ENCODE data around the gene GJA5.

Gene GJA5

DNA sequence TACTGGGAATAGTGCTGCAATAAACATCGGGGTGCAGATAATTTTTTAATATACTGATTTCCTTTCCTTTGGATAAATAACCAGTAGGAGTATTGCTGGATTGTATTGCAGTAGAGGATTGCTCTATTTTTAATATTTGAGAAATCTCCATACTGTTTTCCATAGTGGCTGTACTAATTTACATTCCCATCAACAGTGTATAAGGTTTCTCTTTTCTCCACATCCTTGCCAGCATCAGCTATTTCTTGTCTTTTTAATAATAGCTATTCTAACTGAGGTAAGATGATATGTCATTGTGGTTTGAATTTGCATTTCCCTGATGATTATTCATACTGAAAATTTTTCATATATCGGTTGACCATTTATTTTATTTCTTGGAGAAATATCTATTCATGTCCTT, 31.1 kb downstream of the GJA5 start:
- no peaks in the 10 kb centered on the region for H3K9me3 ChIP-seq (ENCODE audit: control insufficient read depth, insufficient read depth, low read length)
- H3K36me3 ChIP-seq (ENCODE audit: control insufficient read depth, insufficient read depth, low read length), result no peaks in the 10 kb centered on the region
- H3K4me1 ChIP-seq (ENCODE audit: control insufficient read depth, insufficient read depth, low read length), result peaks cover 2% of the 10 kb centered on the region; the same call in 1 of the 2 replicates
- H3K27me3 ChIP-seq (ENCODE audit: control insufficient read depth, insufficient read depth, low read length), result no peaks in the 10 kb centered on the region
- no peak overlapping the region for H3K4me3 ChIP-seq (ENCODE audit: low read length)
- no CpG with 5 or more reads among the region's 2 CpGs for WGBS (ENCODE audit: insufficient coverage, insufficient read length)
- no peak overlapping the region for H3K27ac ChIP-seq (ENCODE audit: low read length)
- DNase-seq (ENCODE audit: low read depth, low spot score), result no peak

DNA sequence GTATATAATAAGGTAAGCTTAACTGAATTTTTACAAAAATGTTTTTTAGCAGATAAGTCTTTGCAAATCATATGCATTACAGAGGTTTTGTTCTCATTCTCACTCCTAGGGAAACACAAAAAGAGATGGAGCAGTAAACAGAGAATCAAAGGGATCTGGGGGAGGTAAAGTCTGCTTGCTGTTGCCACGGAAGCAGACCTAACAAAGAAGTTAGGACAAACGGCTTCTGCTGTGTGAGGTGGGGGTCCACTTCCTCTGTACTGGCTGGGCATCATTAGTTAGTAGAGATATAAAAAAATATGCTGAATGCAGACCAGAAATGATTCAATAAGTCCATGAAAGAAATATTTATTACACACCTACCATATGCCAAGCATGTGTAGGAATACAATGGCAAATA, 34.2 kb downstream of the GJA5 start:
- no peak overlapping the region for H3K4me3 ChIP-seq (ENCODE audit: low read length)
- no peaks in the 10 kb centered on the region for H3K27me3 ChIP-seq (ENCODE audit: control insufficient read depth, insufficient read depth, low read length)
- H3K36me3 ChIP-seq (ENCODE audit: control insufficient read depth, insufficient read depth, low read length), result no peaks in the 10 kb centered on the region
- peaks cover 4% of the 10 kb centered on the region; the same call in 1 of the 2 replicates for H3K4me1 ChIP-seq (ENCODE audit: control insufficient read depth, insufficient read depth, low read length)
- H3K9me3 ChIP-seq (ENCODE audit: control insufficient read depth, insufficient read depth, low read length), result no peaks in the 10 kb centered on the region
- no peak for DNase-seq (ENCODE audit: low read depth, low spot score)
- H3K27ac ChIP-seq (ENCODE audit: low read length), result no peak overlapping the region
- no CpG with 5 or more reads among the region's 2 CpGs for WGBS (ENCODE audit: insufficient coverage, insufficient read length)

DNA sequence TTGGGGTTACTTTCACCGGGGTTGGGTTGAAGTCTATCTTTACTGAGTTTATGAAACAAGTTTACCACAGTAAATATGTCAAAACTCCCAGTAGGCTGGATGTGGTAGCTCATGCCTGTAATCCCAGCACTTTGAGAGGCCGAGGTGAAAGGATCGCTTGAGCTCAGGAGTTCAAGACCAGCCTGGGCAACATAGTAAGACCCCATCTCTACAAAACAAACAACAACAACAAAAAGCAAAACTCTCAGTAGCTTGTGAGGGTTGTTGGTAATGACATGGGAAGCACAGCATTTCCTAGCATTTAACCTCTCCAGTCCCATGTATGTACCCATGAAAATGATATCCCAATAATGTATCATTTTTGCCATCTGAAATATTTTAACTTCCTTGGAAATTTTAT, 34.7 kb downstream of the GJA5 start:
- DNase-seq (ENCODE audit: low read depth, low spot score), result no peak
- no CpG with 5 or more reads among the region's 3 CpGs for WGBS (ENCODE audit: insufficient coverage, insufficient read length)
- H3K4me3 ChIP-seq (ENCODE audit: low read length), result no peak overlapping the region
- peaks cover 4% of the 10 kb centered on the region; the same call in 1 of the 2 replicates for H3K4me1 ChIP-seq (ENCODE audit: control insufficient read depth, insufficient read depth, low read length)
- no peaks in the 10 kb centered on the region for H3K27me3 ChIP-seq (ENCODE audit: control insufficient read depth, insufficient read depth, low read length)
- no peaks in the 10 kb centered on the region for H3K9me3 ChIP-seq (ENCODE audit: control insufficient read depth, insufficient read depth, low read length)
- H3K27ac ChIP-seq (ENCODE audit: low read length), result no peak overlapping the region
- no peaks in the 10 kb centered on the region for H3K36me3 ChIP-seq (ENCODE audit: control insufficient read depth, insufficient read depth, low read length)

DNA sequence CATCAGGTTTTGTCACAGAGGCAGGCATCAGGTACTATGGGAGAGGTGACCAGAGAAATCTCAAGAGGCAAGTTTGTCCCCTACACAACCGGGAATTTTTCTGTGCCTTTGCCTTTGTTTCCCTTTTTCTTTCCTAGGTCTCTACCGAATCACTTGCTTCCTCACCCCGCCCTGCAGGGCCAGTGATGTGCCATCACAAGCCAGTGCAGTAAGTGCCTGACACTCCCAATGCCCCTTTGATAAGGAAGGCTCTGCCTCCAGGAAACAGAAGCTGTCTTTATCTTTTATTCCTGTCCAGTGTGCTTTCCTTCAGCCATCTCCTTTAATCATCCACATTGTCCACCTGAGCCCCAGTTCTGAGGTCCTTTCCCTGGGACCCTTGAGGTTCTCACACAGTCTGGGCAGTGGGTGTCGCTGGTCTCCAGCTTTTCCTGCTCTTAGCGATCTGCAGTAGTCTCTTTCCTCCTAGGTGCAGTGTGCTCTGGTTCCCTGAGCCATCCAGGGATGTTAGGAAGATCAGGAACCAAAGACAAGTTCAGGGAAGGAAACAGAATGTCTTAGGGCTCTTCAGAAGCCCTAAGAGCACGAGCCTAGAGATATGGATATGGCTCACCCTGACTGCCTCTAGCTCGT, 36.6 kb downstream of the GJA5 start:
- Histone ChIP-seq H3K36me3 (ENCODE audit: control insufficient read depth, insufficient read depth, low read length) (no peaks in the 10 kb centered on the region), H3K4me1 (ENCODE audit: control insufficient read depth, insufficient read depth, low read length) (peaks cover 4% of the 10 kb centered on the region; the same call in 1 of the 2 replicates), H3K9me3 (ENCODE audit: control insufficient read depth, insufficient read depth, low read length) (no peaks in the 10 kb centered on the region; the same call in 1 of the 2 replicates), H3K27ac (ENCODE audit: low read length) (no peak overlapping the region), H3K4me3 (ENCODE audit: low read length) (no peak overlapping the region), H3K27me3 (ENCODE audit: control insufficient read depth, insufficient read depth, low read length) (no peaks in the 10 kb centered on the region)
- no CpG with 5 or more reads among the region's 7 CpGs for WGBS (ENCODE audit: insufficient coverage, insufficient read length)
- DNase-seq (ENCODE audit: low read depth, low spot score), result peak; percentile 60

DNA sequence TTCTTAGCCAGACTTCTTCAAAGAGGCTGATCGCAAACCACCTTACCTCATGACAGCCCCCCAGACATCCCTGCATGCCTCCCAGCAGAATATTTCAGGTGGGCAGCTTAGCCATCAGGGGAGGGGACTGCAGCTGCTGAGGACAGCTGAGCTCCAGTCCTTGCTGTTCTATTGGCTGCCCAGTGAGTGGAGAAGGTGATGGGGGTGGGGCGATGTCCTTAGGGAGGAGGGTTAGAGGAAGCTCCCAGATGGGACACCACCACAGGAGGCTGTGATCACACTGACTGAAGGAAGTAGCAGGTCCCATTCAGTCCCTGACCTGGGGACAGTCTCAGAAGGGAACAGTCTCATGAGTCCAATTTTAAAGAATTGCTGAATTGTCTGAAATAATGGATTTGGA, 38.3 kb downstream of the GJA5 start:
- H3K27ac ChIP-seq (ENCODE audit: low read length), result no peak overlapping the region
- H3K4me3 ChIP-seq (ENCODE audit: low read length), result no peak overlapping the region
- H3K36me3 ChIP-seq (ENCODE audit: control insufficient read depth, insufficient read depth, low read length), result no peaks in the 10 kb centered on the region
- WGBS (ENCODE audit: insufficient coverage, insufficient read length), result no CpG with 5 or more reads among the region's 2 CpGs
- no peaks in the 10 kb centered on the region; the same call in 1 of the 2 replicates for H3K9me3 ChIP-seq (ENCODE audit: control insufficient read depth, insufficient read depth, low read length)
- DNase-seq (ENCODE audit: low read depth, low spot score), result no peak
- H3K4me1 ChIP-seq (ENCODE audit: control insufficient read depth, insufficient read depth, low read length), result peaks cover 4% of the 10 kb centered on the region; the same call in 1 of the 2 replicates
- H3K27me3 ChIP-seq (ENCODE audit: control insufficient read depth, insufficient read depth, low read length), result no peaks in the 10 kb centered on the region

DNA sequence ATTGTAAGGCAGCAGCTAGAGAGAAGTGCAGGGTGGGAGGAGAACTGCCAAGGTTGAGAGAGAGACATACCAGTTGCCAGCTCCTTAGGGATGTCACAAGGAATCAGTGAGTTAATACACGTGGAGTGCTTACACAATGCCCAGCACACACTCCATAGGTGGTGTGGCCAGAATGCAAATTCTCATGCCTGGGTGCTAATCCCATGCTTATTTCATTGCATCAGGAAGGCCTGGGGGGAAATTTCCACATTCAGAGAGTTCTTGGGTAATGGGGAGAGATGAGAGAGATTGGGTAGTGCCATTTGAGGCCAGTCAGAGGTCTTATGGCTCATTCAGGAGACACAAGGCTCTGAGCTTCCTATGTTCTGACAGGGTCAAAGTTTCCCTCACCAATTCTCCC, 38.7 kb downstream of the GJA5 start:
- no peak overlapping the region for H3K27ac ChIP-seq (ENCODE audit: low read length)
- no peak for DNase-seq (ENCODE audit: low read depth, low spot score)
- H3K4me3 ChIP-seq (ENCODE audit: low read length), result no peak overlapping the region
- no peaks in the 10 kb centered on the region; the same call in 1 of the 2 replicates for H3K9me3 ChIP-seq (ENCODE audit: control insufficient read depth, insufficient read depth, low read length)
- WGBS (ENCODE audit: insufficient coverage, insufficient read length), result no CpG with 5 or more reads among the region's 1 CpG
- H3K27me3 ChIP-seq (ENCODE audit: control insufficient read depth, insufficient read depth, low read length), result no peaks in the 10 kb centered on the region
- no peaks in the 10 kb centered on the region for H3K36me3 ChIP-seq (ENCODE audit: control insufficient read depth, insufficient read depth, low read length)
- H3K4me1 ChIP-seq (ENCODE audit: control insufficient read depth, insufficient read depth, low read length), result peaks cover 4% of the 10 kb centered on the region; the same call in 1 of the 2 replicates

DNA sequence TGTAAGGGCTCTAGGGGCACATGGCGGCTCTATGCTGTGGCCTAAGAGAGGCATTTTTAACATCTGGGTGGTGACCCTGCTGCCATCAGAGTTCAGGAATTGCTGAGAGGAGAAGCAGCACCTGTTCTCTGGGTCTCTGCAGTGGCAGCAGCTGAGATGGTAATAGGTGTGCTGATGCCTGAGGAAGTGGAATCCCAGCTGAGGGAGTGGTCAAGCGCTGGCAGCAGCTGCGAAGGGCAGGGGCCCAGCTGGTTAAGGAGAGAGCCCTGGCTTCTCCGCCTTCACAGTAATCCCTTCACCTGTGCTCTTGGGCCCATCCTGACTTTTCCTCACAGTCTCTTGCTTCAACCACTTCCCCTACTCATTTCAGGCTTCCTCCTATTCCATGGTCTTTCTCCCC, 39.8 kb downstream of the GJA5 start:
- WGBS (ENCODE audit: insufficient coverage, insufficient read length), result no CpG with 5 or more reads among the region's 4 CpGs
- no peak overlapping the region for H3K4me3 ChIP-seq (ENCODE audit: low read length)
- DNase-seq (ENCODE audit: low read depth, low spot score), result no peak
- no peaks in the 10 kb centered on the region for H3K27me3 ChIP-seq (ENCODE audit: control insufficient read depth, insufficient read depth, low read length)
- no peak overlapping the region for H3K27ac ChIP-seq (ENCODE audit: low read length)
- 0 out of 2 replicates have a peak, but pooled peaks cover 1% of the 10 kb centered on the region for H3K4me1 ChIP-seq (ENCODE audit: control insufficient read depth, insufficient read depth, low read length)
- H3K9me3 ChIP-seq (ENCODE audit: control insufficient read depth, insufficient read depth, low read length), result no peaks in the 10 kb centered on the region; the same call in 1 of the 2 replicates
- H3K36me3 ChIP-seq (ENCODE audit: control insufficient read depth, insufficient read depth, low read length), result no peaks in the 10 kb centered on the region

DNA sequence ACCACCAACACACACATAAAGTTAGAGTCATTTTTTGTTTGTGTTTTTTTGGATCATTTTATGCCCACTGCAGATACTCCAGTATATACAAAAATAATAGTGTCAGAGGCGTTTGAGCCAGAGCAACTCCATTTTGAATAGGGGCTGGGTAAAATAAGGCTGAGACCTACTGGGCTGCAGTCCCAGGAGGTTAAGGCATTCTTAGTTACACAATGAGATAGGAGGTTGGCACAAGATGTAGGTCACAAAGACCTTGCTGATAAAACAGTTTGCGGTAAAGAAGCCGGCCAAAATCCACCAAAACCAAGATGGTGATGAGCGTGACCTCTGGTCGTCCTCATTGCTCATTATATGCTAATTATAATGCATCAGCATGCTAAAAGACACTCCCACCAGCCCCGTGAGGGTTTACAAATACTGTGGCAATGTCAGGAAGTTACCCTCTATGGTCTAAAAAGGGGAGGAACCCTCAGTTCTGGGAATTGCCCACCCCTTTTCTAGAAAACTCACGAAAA, 40.6 kb downstream of the GJA5 start:
- no peaks in the 10 kb centered on the region for H3K27me3 ChIP-seq (ENCODE audit: control insufficient read depth, insufficient read depth, low read length)
- H3K4me1 ChIP-seq (ENCODE audit: control insufficient read depth, insufficient read depth, low read length), result 0 out of 2 replicates have a peak, but pooled peaks cover 1% of the 10 kb centered on the region
- no CpG with 5 or more reads among the region's 7 CpGs for WGBS (ENCODE audit: insufficient coverage, insufficient read length)
- H3K9me3 ChIP-seq (ENCODE audit: control insufficient read depth, insufficient read depth, low read length), result no peaks in the 10 kb centered on the region; the same call in 1 of the 2 replicates
- no peak overlapping the region for H3K27ac ChIP-seq (ENCODE audit: low read length)
- DNase-seq (ENCODE audit: low read depth, low spot score), result no peak
- H3K4me3 ChIP-seq (ENCODE audit: low read length), result no peak overlapping the region
- no peaks in the 10 kb centered on the region for H3K36me3 ChIP-seq (ENCODE audit: control insufficient read depth, insufficient read depth, low read length)

DNA sequence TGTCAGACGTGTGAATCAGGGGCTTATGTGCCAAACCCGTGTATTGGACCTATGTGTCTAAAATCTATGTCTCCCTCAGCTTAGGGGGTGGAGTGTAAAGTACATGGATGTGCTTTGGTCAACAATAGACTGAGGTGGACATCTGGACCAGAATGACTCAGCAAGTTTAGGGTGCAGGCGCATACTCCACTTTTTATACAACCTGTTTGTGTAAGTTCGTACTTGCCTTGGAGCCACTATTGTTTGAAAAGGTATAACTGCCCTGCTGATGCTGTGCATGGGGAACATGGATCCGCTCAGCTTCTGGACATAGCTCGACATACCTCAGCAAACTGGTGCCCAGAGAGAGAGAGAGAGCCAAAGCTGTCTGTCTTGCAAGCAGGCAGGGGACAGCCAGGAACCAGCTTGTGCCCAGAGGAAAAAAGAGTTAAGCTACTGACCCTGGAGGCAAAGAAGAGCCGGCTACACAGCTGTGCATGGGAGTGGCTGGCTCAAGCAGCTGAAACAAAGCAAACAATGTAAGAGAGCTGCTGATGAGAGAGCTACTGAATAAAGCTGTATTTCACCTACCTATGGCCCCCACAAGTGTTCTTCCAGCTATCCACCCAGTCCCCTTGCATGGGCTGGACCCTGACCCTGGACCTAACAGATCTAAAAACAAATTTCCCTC, 41.2 kb downstream of the GJA5 start:
- Histone ChIP-seq H3K27ac (ENCODE audit: low read length) (no peak overlapping the region), H3K36me3 (ENCODE audit: control insufficient read depth, insufficient read depth, low read length) (no peaks in the 10 kb centered on the region), H3K4me3 (ENCODE audit: low read length) (no peak overlapping the region), H3K9me3 (ENCODE audit: control insufficient read depth, insufficient read depth, low read length) (no peaks in the 10 kb centered on the region; the same call in 1 of the 2 replicates), H3K27me3 (ENCODE audit: control insufficient read depth, insufficient read depth, low read length) (no peaks in the 10 kb centered on the region), H3K4me1 (ENCODE audit: control insufficient read depth, insufficient read depth, low read length) (0 out of 2 replicates have a peak, but pooled peaks cover 1% of the 10 kb centered on the region)
- DNase-seq (ENCODE audit: low read depth, low spot score), result no peak
- no CpG with 5 or more reads among the region's 7 CpGs for WGBS (ENCODE audit: insufficient coverage, insufficient read length)

DNA sequence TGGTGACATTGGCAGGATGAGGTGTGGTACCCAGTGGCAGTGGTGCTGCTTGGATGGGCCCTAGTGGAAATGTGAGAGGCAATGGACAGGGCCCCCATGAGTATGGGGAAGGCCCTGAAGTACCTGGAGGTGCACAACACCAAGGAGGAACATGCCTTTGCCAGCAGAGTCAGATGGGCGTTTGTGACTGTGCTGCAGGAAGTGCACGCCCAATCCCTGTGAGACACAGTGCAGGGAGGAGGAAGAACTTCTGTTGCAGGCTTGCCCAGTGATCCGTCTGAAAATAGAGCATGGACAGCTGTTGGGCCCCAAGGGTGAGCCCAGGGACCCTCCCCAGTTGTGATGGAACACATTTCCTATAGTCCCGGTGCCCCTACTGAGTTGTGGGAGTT, 42.7 kb downstream of the GJA5 start:
- H3K4me1 ChIP-seq (ENCODE audit: control insufficient read depth, insufficient read depth, low read length), result 0 out of 2 replicates have a peak, but pooled peaks cover 1% of the 10 kb centered on the region
- WGBS (ENCODE audit: insufficient coverage, insufficient read length), result no CpG with 5 or more reads among the region's 4 CpGs
- DNase-seq (ENCODE audit: low read depth, low spot score), result no peak

More for the DNA sequence above, 42.7 kb downstream of the GJA5 start:
- H3K27ac ChIP-seq (ENCODE audit: low read length), result no peak overlapping the region
- no peaks in the 10 kb centered on the region for H3K27me3 ChIP-seq (ENCODE audit: control insufficient read depth, insufficient read depth, low read length)
- H3K36me3 ChIP-seq (ENCODE audit: control insufficient read depth, insufficient read depth, low read length), result no peaks in the 10 kb centered on the region
- no peak overlapping the region for H3K4me3 ChIP-seq (ENCODE audit: low read length)
- no peaks in the 10 kb centered on the region; the same call in 1 of the 2 replicates for H3K9me3 ChIP-seq (ENCODE audit: control insufficient read depth, insufficient read depth, low read length)
